Ascending aorta (tissue), 2 donors: Measurements from ENCODE around the gene POLR3K. TPM values are rescaled to one million over a fixed set of nuclear protein-coding genes. Genes with fewer than 3 reads are reported as not detected.

Source experiments
- DNase-seq, 2 donors: peaks; one replicate each; pipeline ENCODE4 v3.0.0-alpha.2; 2019; ENCODE audit warnings: low spot score in 2 of 2
- H3K27ac ChIP-seq, 2 donors: fragments of 200-600 bp; sonication (generic); one replicate each; pipeline ENCODE4 v1.5.1; 2016 to 2017; ENCODE audit warnings: mild to moderate bottlenecking in 1 of 2
- H3K27me3 ChIP-seq: fragments of 200-600 bp; sonication (generic); one replicate; pipeline ENCODE4 v1.5.1; 2017
- H3K36me3 ChIP-seq, 2 donors: fragments of 200-600 bp; sonication (generic); one replicate each; pipeline ENCODE4 v1.5.1; 2016
- H3K4me1 ChIP-seq, 2 donors: fragments of 200-600 bp; sonication (generic); one replicate each; pipeline ENCODE4 v1.5.1; 2016 to 2017; ENCODE audit warnings: mild to moderate bottlenecking in 1 of 2
- H3K4me3 ChIP-seq, 2 donors: fragments of 200-600 bp; sonication (generic); one replicate each; pipeline ENCODE4 v1.5.1; 2016 to 2017; ENCODE audit warnings: mild to moderate bottlenecking in 1 of 2
- H3K9me3 ChIP-seq, 2 donors: fragments of 200-600 bp; sonication (generic); one replicate each; pipeline ENCODE4 v1.5.1; 2016
- CTCF ChIP-seq, 3 experiments: fragments of 200-600 bp in 2 of 3; fragments of 450-650 bp in 1 of 3; sonication (generic) in 2 of 3; IDR thresholded peaks; one replicate each; pipeline ENCODE4 v1.5.1; 2016 to 2019; ENCODE audit warnings: antibody characterized with exemption in 3 of 3, mild to moderate bottlenecking in 1 of 3, moderate library complexity in 1 of 3
- intact Hi-C: fragments of 100-400 bp; cut with DNase I; formaldehyde crosslinking; loops from one replicate; pipeline ENCODE4 v1.15.1; 2023
- total RNA-seq: library from RNA; depleted of rRNA; stranded (reverse); fragments of >200 nt; gene quantifications from one replicate; pipeline ENCODE4 v1.1.0, GENCODE V29; 2016

The POLR3K gene
- total RNA-seq, 1 donor from 2014 or later, result not detected

- H3K27ac ChIP-seq, result peak overlapping the region; percentile 97 to 100
- no peak overlapping the region for H3K4me3 ChIP-seq
- DNase-seq, result no peak
- H3K27me3 ChIP-seq, result no peaks in the 10 kb centered on the region
- H3K4me1 ChIP-seq, result peaks cover 31 to 62% of the 10 kb centered on the region in 2 donors
- no peaks in the 10 kb centered on the region for H3K9me3 ChIP-seq
- H3K36me3 ChIP-seq, result no peaks in the 10 kb centered on the region
- no peak for TF ChIP-seq CTCF (IDR thresholded peaks at IDR 0.05)
- intact Hi-C loops, result no loop called here
Measured at GRCh38 chr16:74051-74746, 20.8 kb upstream of the POLR3K start.

DNA sequence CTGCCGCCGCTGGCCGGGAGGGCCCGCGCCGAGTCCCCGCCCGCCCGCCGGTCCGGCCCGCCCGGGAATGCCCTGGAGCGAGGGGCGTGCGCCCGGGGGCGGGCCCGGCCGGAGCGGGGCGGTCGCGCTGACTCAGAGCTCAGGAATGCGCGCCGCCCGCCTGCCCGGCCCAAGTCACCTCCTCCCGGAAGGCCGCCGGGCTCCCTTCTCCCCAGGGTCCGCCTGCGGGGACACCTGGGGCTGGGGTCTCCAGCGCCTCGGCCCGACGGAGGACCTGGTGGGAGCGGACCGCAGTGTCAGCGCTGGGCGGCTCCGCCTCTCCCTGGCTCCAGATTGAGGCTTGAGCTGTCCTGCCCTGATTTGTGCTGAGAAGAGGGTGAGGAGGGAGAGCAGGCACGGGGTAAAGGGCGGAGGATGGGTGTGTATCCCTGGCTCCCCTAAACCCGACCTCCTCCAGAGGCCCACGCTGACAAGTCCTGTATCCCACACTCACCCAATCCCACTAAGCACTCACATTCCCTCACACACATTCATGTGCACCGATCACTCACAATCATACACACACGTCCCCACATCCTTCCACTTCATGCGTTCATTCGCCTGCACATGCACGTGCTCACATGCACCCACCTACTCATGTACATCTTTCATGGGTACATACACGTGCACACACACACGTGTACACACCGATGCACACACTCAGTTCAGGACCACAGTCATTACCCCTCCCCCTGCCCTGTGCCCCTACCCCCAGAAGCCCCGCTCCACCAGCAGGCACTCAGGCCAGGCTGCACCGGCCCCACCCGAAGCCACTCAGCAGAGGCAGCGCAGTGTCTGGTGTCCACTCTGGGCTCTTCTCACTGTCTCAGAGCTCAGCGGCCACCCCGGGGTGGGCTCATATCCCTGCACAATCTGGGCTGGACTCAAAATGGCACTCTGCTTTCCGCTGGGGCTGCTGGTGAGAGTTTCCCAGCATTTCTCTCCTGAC lies 19.4 kb upstream of the POLR3K start, which contains the start of gene RHBDF1:
Gene RHBDF1 (minus strand): TSS at position 71 of the 988 bp plus-strand sequence. CDS start 7,616 bp downstream, outside the sequence.
- Histone ChIP-seq H3K36me3 (no peaks in the 10 kb centered on the region), H3K4me3 (peak within 1 kb of the TSS; percentile 71 to 89), H3K9me3 (no peaks in the 10 kb centered on the region), H3K27ac (peak within 1 kb of the TSS; percentile 97 to 100), H3K27me3 (no peaks in the 10 kb centered on the region), H3K4me1 (peaks cover 24 to 69% of the 10 kb centered on the region in 2 donors)
- intact Hi-C loops, result loop anchor here (1.0 kb wide), 1 partner anchor 11 kb away; no protein-coding TSS in a partner anchor
- DNase-seq, result peak in 1 of 2 donors; percentile 77
- TF ChIP-seq CTCF (IDR thresholded peaks at IDR 0.05), result no peak

DNA sequence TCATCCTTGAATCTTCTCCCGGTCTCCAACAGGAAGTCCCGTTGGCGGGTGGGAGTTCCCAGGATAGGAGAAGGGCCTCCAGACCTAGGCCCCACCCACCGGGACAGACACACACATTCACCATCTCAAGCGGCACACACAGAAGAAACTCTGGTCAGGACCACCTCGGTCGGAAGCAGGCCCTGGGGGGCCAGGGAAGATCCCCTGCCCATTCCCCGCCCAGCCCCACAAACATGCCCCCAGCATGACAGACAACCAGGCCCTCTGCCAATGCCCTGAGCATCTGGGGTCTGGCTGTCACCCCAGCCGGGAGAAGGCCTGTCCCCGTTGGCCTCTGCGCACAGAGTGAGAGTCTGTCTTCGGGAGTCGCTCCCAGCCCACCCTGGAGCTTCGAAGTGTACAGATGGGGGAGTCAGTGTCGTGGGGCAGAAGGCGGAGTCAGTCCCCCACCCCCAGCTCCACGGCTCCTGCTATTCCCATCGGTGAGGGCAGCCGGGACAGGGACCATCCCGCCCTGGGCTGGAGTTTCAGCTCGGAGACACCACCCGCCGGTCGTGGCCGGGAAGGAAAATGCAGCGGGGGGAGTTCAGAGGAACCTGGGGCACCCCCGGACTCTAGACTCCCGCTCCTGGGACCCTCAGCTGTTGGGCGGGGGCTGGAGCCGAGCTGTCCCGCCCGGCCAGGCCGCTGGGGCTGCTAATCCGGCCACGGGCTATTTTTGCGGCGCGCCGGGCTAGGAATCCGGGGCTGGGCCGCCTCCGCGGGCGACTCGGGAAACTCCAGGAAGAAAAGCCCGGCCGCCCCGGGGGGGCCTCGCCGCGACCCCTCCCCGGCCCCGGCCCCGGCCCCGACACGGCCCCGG lies 18.4 kb upstream of the POLR3K start:
- Histone ChIP-seq H3K9me3 (no peaks in the 10 kb centered on the region), H3K4me3 (peak overlapping the region; percentile 71 to 89), H3K27me3 (no peaks in the 10 kb centered on the region), H3K4me1 (peaks cover 13 to 70% of the 10 kb centered on the region in 2 donors), H3K27ac (peak overlapping the region; percentile 92 to 97), H3K36me3 (no peaks in the 10 kb centered on the region)
- DNase-seq, result peak in 1 of 2 donors; percentile 86
- intact Hi-C loops, result loop anchor here (1.0 kb wide), 1 partner anchor 13 kb away; no protein-coding TSS in a partner anchor
- TF ChIP-seq CTCF (IDR thresholded peaks at IDR 0.05), result peak in 2 of 3 experiments; percentile 15 to 16

- Histone ChIP-seq H3K4me3 (peak overlapping the region; percentile 71 to 89), H3K27ac (peak overlapping the region; percentile 92 to 97), H3K36me3 (no peaks in the 10 kb centered on the region), H3K9me3 (no peaks in the 10 kb centered on the region), H3K27me3 (no peaks in the 10 kb centered on the region), H3K4me1 (peaks cover 14 to 70% of the 10 kb centered on the region in 2 donors)
- DNase-seq, result no peak
- intact Hi-C loops, result no loop called here
- TF ChIP-seq CTCF (IDR thresholded peaks at IDR 0.05), result peak in 1 of 3 experiments; percentile 5
Measured at GRCh38 chr16:71210-71539, 17.8 kb upstream of the POLR3K start.

- Histone ChIP-seq H3K9me3 (no peaks in the 10 kb centered on the region), H3K36me3 (peaks cover 7 to 8% of the 10 kb centered on the region in 2 donors), H3K4me1 (peaks cover 13 to 63% of the 10 kb centered on the region in 2 donors), H3K4me3 (no peak overlapping the region), H3K27ac (peak overlapping the region; percentile 37 to 46), H3K27me3 (no peaks in the 10 kb centered on the region)
- intact Hi-C loops, result no loop called here
- TF ChIP-seq CTCF (IDR thresholded peaks at IDR 0.05), result no peak
- no peak for DNase-seq
Measured at GRCh38 chr16:69181-69580, 15.8 kb upstream of the POLR3K start.
